Spinal cord (tissue), 4 donors: ENCODE measurements around the gene CFAP126. TPM values are rescaled to one million over a fixed set of nuclear protein-coding genes. Genes with fewer than 3 reads are reported as not detected.

Experiments used
- polyA plus RNA-seq, 2 donors: library from polyadenylated mRNA; unstranded; fragments of 120-200 nt; gene quantifications; one replicate each; pipeline ENCODE4 v1.2.1, GENCODE V29; 2013; ENCODE audit not compliant: insufficient read length in 2 of 2
- small RNA-seq: library from RNA; depleted of rRNA; stranded (forward); fragments of <200 nt; gene quantifications from one replicate; pipeline ENCODE3, GENCODE V24; 2014; ENCODE audit warnings: low replicate concordance
- total RNA-seq, 2 donors: library from RNA; depleted of rRNA in 1 of 2; stranded (reverse); fragments of 120-200 nt in 1 of 2; fragments of >200 nt in 1 of 2; gene quantifications; one replicate each; pipeline versions ENCODE4 v1.2.3 to v1.2.4, GENCODE V29; 2013 to 2014

The CFAP126 gene
- total and polyA plus RNA-seq, 4 donors: 2.3 to 39.3 (median 28.5) TPM

Small RNA genes within 50 kb of the gene (small RNA-seq; reads per million reads assigned to genes)
- not detected for gene AL592295.2
- not detected for gene RNU6-481P

Other genes starting within 250 kb of the CFAP126 start
- gene PFDN2, start 249.8 kb downstream of the CFAP126 start, total RNA-seq: 10 to 100 TPM; 30.3 to 42.8 TPM
- 100 to 1,000 TPM; 147 to 152 TPM for gene PFDN2, start 249.8 kb downstream of the CFAP126 start, polyA plus RNA-seq
- 10 to 100 TPM; 22.4 to 48.4 TPM for gene NIT1, start 249.8 kb downstream of the CFAP126 start, total RNA-seq
- 10 to 100 TPM; 48.6 to 53.7 TPM for gene NIT1, start 249.8 kb downstream of the CFAP126 start, polyA plus RNA-seq
- gene DEDD, start 235.2 kb downstream of the CFAP126 start, total RNA-seq: 10 to 100 TPM; 16.3 to 20.2 TPM
- 10 to 100 TPM; 55.1 to 61.5 TPM for gene DEDD, start 235.2 kb downstream of the CFAP126 start, polyA plus RNA-seq
- gene UFC1, start 213.9 kb downstream of the CFAP126 start, total RNA-seq: 100 to 1,000 TPM in 1 of 2 donors, 10 to 100 TPM in 1; 86.9 to 117 TPM
- 100 to 1,000 TPM; 165 TPM for gene UFC1, start 213.9 kb downstream of the CFAP126 start, polyA plus RNA-seq
- 10 to 100 TPM; 11.0 to 17.2 TPM for gene USP21, start 208.4 kb downstream of the CFAP126 start, total RNA-seq
- gene USP21, start 208.4 kb downstream of the CFAP126 start, polyA plus RNA-seq: 10 to 100 TPM; 51.4 to 52.1 TPM
- gene PPOX, start 201.4 kb downstream of the CFAP126 start, total RNA-seq: 10 to 100 TPM; 21.7 to 47.9 TPM
- 10 to 100 TPM; 53.0 to 69.6 TPM for gene PPOX, start 201.4 kb downstream of the CFAP126 start, polyA plus RNA-seq
- gene B4GALT3, start 190.4 kb downstream of the CFAP126 start, total RNA-seq: 10 to 100 TPM; 18.8 to 28.5 TPM
- gene B4GALT3, start 190.4 kb downstream of the CFAP126 start, polyA plus RNA-seq: 10 to 100 TPM; 48.4 to 52.5 TPM
- gene ADAMTS4, start 168.8 kb downstream of the CFAP126 start, total RNA-seq: 10 to 100 TPM; 17.5 to 30.4 TPM
- gene ADAMTS4, start 168.8 kb downstream of the CFAP126 start, polyA plus RNA-seq: 10 to 100 TPM; 46.3 to 65.6 TPM
- gene NDUFS2, start 165.5 kb downstream of the CFAP126 start, total RNA-seq: 100 to 1,000 TPM; 110 to 155 TPM
- 100 to 1,000 TPM; 181 to 196 TPM for gene NDUFS2, start 165.5 kb downstream of the CFAP126 start, polyA plus RNA-seq
- 10 to 100 TPM; 14.9 to 18.5 TPM for gene FCER1G, start 152.6 kb downstream of the CFAP126 start, total RNA-seq
- 10 to 100 TPM; 14.5 to 18.7 TPM for gene FCER1G, start 152.6 kb downstream of the CFAP126 start, polyA plus RNA-seq
- 1 to 10 TPM in 1 of 2 donors, not detected in 1; 5.4 TPM for gene APOA2, start 144.2 kb downstream of the CFAP126 start, total RNA-seq
- gene APOA2, start 144.2 kb downstream of the CFAP126 start, polyA plus RNA-seq: not detected
- 10 to 100 TPM; 14.4 to 15.5 TPM for gene TOMM40L, start 141.8 kb downstream of the CFAP126 start, total RNA-seq
- 10 to 100 TPM; 23.8 to 24.2 TPM for gene TOMM40L, start 141.8 kb downstream of the CFAP126 start, polyA plus RNA-seq
- gene NR1I3, start 129.7 kb downstream of the CFAP126 start, total RNA-seq: not detected
- 1 to 10 TPM; 4.2 to 5.9 TPM for gene NR1I3, start 129.7 kb downstream of the CFAP126 start, polyA plus RNA-seq
- 10 to 100 TPM; 18.6 to 81.2 TPM for gene PCP4L1, start 109.1 kb downstream of the CFAP126 start, total RNA-seq
- 100 to 1,000 TPM; 104 to 113 TPM for gene PCP4L1, start 109.1 kb downstream of the CFAP126 start, polyA plus RNA-seq
- 1,000 to 10,000 TPM in 1 of 2 donors, 100 to 1,000 TPM in 1; 293 to 1,019 TPM for gene MPZ, start 57.9 kb downstream of the CFAP126 start, total RNA-seq
- 100 to 1,000 TPM in 1 of 2 donors, 10 to 100 TPM in 1; 79.0 to 138 TPM for gene MPZ, start 57.9 kb downstream of the CFAP126 start, polyA plus RNA-seq
- 10 to 100 TPM; 36.8 to 49.0 TPM for gene SDHC, start 53.5 kb downstream of the CFAP126 start, total RNA-seq
- gene SDHC, start 53.5 kb downstream of the CFAP126 start, polyA plus RNA-seq: 100 to 1,000 TPM; 173 to 174 TPM
- gene FCGR2A, start 137.6 kb upstream of the CFAP126 start, total RNA-seq: 10 to 100 TPM; 11.7 to 53.8 TPM
- gene FCGR2A, start 137.6 kb upstream of the CFAP126 start, polyA plus RNA-seq: 1 to 10 TPM; 7.1 to 9.0 TPM
- 10 to 100 TPM in 1 of 2 donors, under 1 TPM in 1; 0.77 to 25.8 TPM for gene HSPA6, start 156.7 kb upstream of the CFAP126 start, total RNA-seq
- gene HSPA6, start 156.7 kb upstream of the CFAP126 start, polyA plus RNA-seq: 1 to 10 TPM in 1 of 2 donors, under 1 TPM in 1; 0.93 to 1.2 TPM
- gene FCGR3A, start 181.9 kb upstream of the CFAP126 start, total RNA-seq: 10 to 100 TPM in 1 of 2 donors, 1 to 10 TPM in 1; 5.6 to 30.1 TPM
- gene FCGR3A, start 181.9 kb upstream of the CFAP126 start, polyA plus RNA-seq: 10 to 100 TPM; 17.1 to 28.9 TPM